HepG2 (cell line): ENCODE results near the gene CHST13. TPM values are rescaled to one million over a fixed set of nuclear protein-coding genes. Genes with fewer than 3 reads are reported as not detected.

Experiments used
- DDIT3 ChIP-seq: sonication (generic); formaldehyde crosslinking; IDR thresholded peaks from 2 replicates; pipeline ENCODE4 v1.4.0; 2020; ENCODE audit warnings: mild to moderate bottlenecking, missing genetic modification reagents
- IKZF5 ChIP-seq: IDR thresholded peaks from 2 replicates; pipeline ENCODE4 v1.6.1; 2018; ENCODE audit warnings: missing genetic modification reagents, mild to moderate bottlenecking, missing compliant biosample characterization
- MEIS1 ChIP-seq: sonication (generic); formaldehyde crosslinking; IDR thresholded peaks from 2 replicates; pipeline ENCODE4 v1.9.0; 2021; ENCODE audit warnings: mild to moderate bottlenecking, missing genetic modification reagents, moderate library complexity, borderline replicate concordance
- NR2F1 ChIP-seq, 2 experiments: fragments of 450-650 bp in 1 of 2; formaldehyde crosslinking in 1 of 2; IDR thresholded peaks; 2 replicates each; pipeline versions ENCODE4 v1.5.0 to v1.6.1; 2016 to 2020; ENCODE audit warnings: mild to moderate bottlenecking in 1 of 2, missing compliant biosample characterization in 1 of 2, missing genetic modification reagents in 1 of 2, moderate library complexity in 1 of 2
- NR2F2 ChIP-seq: IDR thresholded peaks from 2 replicates; pipeline ENCODE4 v1.6.1; 2012; ENCODE audit warnings: low read depth, inconsistent platforms, borderline replicate concordance
- SYNCRIP ChIP-seq: fragments of 200-400 bp; formaldehyde crosslinking; IDR thresholded peaks from 2 replicates; pipeline ENCODE4 v1.6.1; 2018; ENCODE audit warnings: mild to moderate bottlenecking, low read depth, low read length; ENCODE audit not compliant: insufficient read depth
- TFDP1 ChIP-seq: IDR thresholded peaks from 2 replicates; pipeline ENCODE4 v1.6.1; 2016; ENCODE audit warnings: missing compliant biosample characterization, missing genetic modification reagents, borderline replicate concordance
- ZBTB25 ChIP-seq: IDR thresholded peaks from 2 replicates; pipeline ENCODE4 v1.6.1; 2018; ENCODE audit warnings: missing genetic modification reagents
- ZMYM3 ChIP-seq: sonication (generic); formaldehyde crosslinking; IDR thresholded peaks from 2 replicates; pipeline ENCODE4 v1.5.1; 2020; ENCODE audit warnings: mild to moderate bottlenecking, missing genetic modification reagents
- ZNF503 ChIP-seq: sonication (generic); formaldehyde crosslinking; IDR thresholded peaks from 2 replicates; pipeline ENCODE4 v1.4.0; 2020; ENCODE audit warnings: missing genetic modification reagents
- ZNF687 ChIP-seq: sonication (generic); formaldehyde crosslinking; IDR thresholded peaks from 2 replicates; pipeline ENCODE4 v1.5.1; 2020; ENCODE audit warnings: mild to moderate bottlenecking, missing genetic modification reagents, moderate library complexity
- ZNF710 ChIP-seq: sonication (generic); formaldehyde crosslinking; IDR thresholded peaks from 2 replicates; pipeline ENCODE4 v1.5.0; 2020; ENCODE audit warnings: mild to moderate bottlenecking, missing genetic modification reagents, borderline replicate concordance
- ZNF713 ChIP-seq: sonication (generic); formaldehyde crosslinking; IDR thresholded peaks from 2 replicates; pipeline ENCODE4 v1.4.0; 2020; ENCODE audit warnings: mild to moderate bottlenecking, missing genetic modification reagents
- ZNF878 ChIP-seq: sonication (generic); formaldehyde crosslinking; IDR thresholded peaks from 2 replicates; pipeline ENCODE4 v1.8.1; 2023; ENCODE audit warnings: mild to moderate bottlenecking, missing genetic modification reagents, moderate library complexity
- polyA plus RNA-seq, 8 experiments: library from polyadenylated mRNA; depleted of rRNA in 3 of 8; stranded (reverse) in 7 of 8; unstranded in 1 of 8; fragments of >200 nt; fragmentation: Illumina TruSeq in 4 of 8; extraction: Trizol in 4 of 8; gene quantifications; 2 replicates each; pipeline versions ENCODE4 v1.2.1 to v1.2.3, GENCODE V29; 2011 to 2016; ENCODE audit warnings: low read depth in 4 of 8, missing spikeins in 1 of 8, mixed read lengths in 1 of 8; ENCODE audit not compliant: insufficient read depth in 1 of 8
- total RNA-seq, 5 experiments: library from RNA; depleted of rRNA; stranded (reverse); fragments of >200 nt; fragmentation: Illumina TruSeq; extraction: Trizol; gene quantifications; 2 replicates each; pipeline ENCODE4 v1.2.3, GENCODE V29; 2016; ENCODE audit warnings: low read depth in 1 of 5

Gene CHST13
- total and polyA plus RNA-seq, 2 of the 13 experiments (the other 11 are each of a cell fraction or from before 2014, with no cell fraction given), result 32.0 to 43.1 TPM

- TF ChIP-seq ZNF503 (CRISPR knock-in tag), result 0 out of 2 replicates have a peak, but pooled peaks have one; percentile 40
- no peak for TF ChIP-seq DDIT3 (CRISPR knock-in tag)
- peak; percentile 80 for TF ChIP-seq ZNF710
- no peak for TF ChIP-seq NR2F2
- peak; percentile 70 for TF ChIP-seq ZMYM3 (CRISPR knock-in tag)
- peak; percentile 87 for TF ChIP-seq IKZF5 (CRISPR knock-in tag)
- peak; percentile 99 for TF ChIP-seq ZNF687
- peak; percentile 74 for TF ChIP-seq MEIS1 (CRISPR knock-in tag)
- TF ChIP-seq ZNF713 (CRISPR knock-in tag), result 0 out of 2 replicates have a peak, but pooled peaks have one; percentile 77
- no peak for TF ChIP-seq SYNCRIP
- peak; percentile 76; the same call in 1 of the 2 replicates for TF ChIP-seq TFDP1 (CRISPR knock-in tag)
- 0 out of 4 replicates have a peak, but pooled peaks have one; percentile 10 to 18 for TF ChIP-seq NR2F1 (CRISPR knock-in tag; IDR thresholded peaks at IDR 0.05)
- TF ChIP-seq ZNF878 (CRISPR knock-in tag), result no peak
- TF ChIP-seq ZBTB25 (CRISPR knock-in tag), result peak; percentile 79
Observed at GRCh38 chr3:126528800-126529541, 5.0 kb downstream of the CHST13 start (continued).
